Islet of Langerhans (tissue), 1 donor: ENCODE measurements around the gene PLOD3.

ENCODE experiments used
- FAIRE-seq: peaks from one replicate; lab custom pipeline; 2011; peaks lifted over from hg19 to GRCh38; lab: Jason Lieb, UNC

The PLOD3 gene

GRCh38 chr7:101165958-101166647, 51.3 kb downstream of the PLOD3 start:
- FAIRE-seq, result no peak

- no peak for FAIRE-seq
Measured at GRCh38 chr7:101165075-101165957, 52.1 kb downstream of the PLOD3 start, which contains the start of gene VGF. VGF (minus strand) TSS chr7:101165569; CDS start chr7:101164843, 726 bp downstream.

GRCh38 chr7:101164071-101164840, 53.1 kb downstream of the PLOD3 start:
- FAIRE-seq, result no peak

GRCh38 chr7:101163279-101164070, 53.9 kb downstream of the PLOD3 start:
- no peak for FAIRE-seq

GRCh38 chr7:101162551-101163278, 54.7 kb downstream of the PLOD3 start:
- no peak for FAIRE-seq

GRCh38 chr7:101161692-101162471, 55.5 kb downstream of the PLOD3 start:
- no peak for FAIRE-seq

GRCh38 chr7:101160910-101161309, 56.5 kb downstream of the PLOD3 start:
- FAIRE-seq, result no peak

- no peak for FAIRE-seq
Measured at GRCh38 chr7:101159696-101160674, 57.4 kb downstream of the PLOD3 start.

- no peak for FAIRE-seq
Measured at GRCh38 chr7:101156866-101157589, 60.4 kb downstream of the PLOD3 start.

- FAIRE-seq, result no peak
Measured at GRCh38 chr7:101156277-101156676, 61.1 kb downstream of the PLOD3 start.
